H1 (cell line): ENCODE measurements around the gene LIG1. TPM values are rescaled to one million over a fixed set of nuclear protein-coding genes. Genes with fewer than 3 reads are reported as not detected.

Experiments used
- JUND ChIP-seq: IDR thresholded peaks from 2 replicates; pipeline ENCODE4 v1.6.1; 2011; ENCODE audit warnings: mild to moderate bottlenecking, improper control_type of control experiment, low read length
- SUZ12 ChIP-seq: fragments of 200-600 bp; sonication (generic); IDR thresholded peaks from 2 replicates; pipeline ENCODE4 v1.6.1; 2012; ENCODE audit warnings: mild to moderate bottlenecking, inconsistent platforms, low read length, moderate library complexity, mixed read lengths
- polyA plus RNA-seq, 7 experiments: library from polyadenylated mRNA; depleted of rRNA in 3 of 7; stranded (reverse) in 5 of 7; unstranded in 2 of 7; fragments of >200 nt in 5 of 7; fragments of 200-250 nt in 2 of 7; gene quantifications; 1 replicate in 5 of 7; 2 replicates in 1 of 7; 4 replicates in 1 of 7; pipeline versions ENCODE4 v1.2.1 to v1.2.3, GENCODE V29; 2011 to 2013; ENCODE audit warnings: missing spikeins in 2 of 7, mixed read lengths in 2 of 7
- total RNA-seq: library from RNA; stranded (reverse); fragmentation: NEBNext Ultra II Directional; extraction: Animal tissue kit (Norgen Biotek cat#: 25700); gene quantifications from 2 replicates; pipeline ENCODE4 v1.2.1, GENCODE V29; 2021

LIG1 gene
- total and polyA plus RNA-seq, 2 of the 8 experiments (the other 6 are each of a cell fraction or from before 2014, with no cell fraction given): 67.6 to 113 TPM

DNA sequence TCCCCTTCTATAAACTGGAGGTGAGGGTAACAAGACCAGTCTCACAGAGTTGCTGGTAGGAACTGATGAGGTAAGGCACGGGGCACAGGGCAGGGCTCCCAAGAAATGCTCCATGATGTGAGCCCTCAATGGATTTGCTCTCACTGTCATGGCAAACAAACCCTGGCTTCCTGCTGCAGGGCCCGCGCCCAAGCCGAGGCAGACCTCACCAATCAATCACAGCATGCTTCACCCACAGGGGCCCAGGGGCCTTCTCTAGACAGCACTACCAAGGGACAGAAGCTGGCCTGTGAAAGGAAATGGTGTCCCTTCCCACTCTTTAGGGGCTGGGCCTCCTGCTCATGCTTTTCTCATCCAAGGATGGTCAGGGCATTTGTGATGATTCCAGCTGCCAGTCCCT is 33.6 kb downstream of the LIG1 start (continued):
- TF ChIP-seq SUZ12 (no peak), JUND (no peak)
